Endodermal cell (in vitro differentiated cells): ENCODE data around the gene GEN1. TPM values are rescaled to one million over a fixed set of nuclear protein-coding genes. Genes with fewer than 3 reads are reported as not detected.

ENCODE experiments used
- DNase-seq: peaks from one replicate; pipeline ENCODE4 v3.0.0-alpha.2; 2017
- H3K27ac ChIP-seq: 2 replicates; pipeline ENCODE4 v1.5.1; 2013; ENCODE audit warnings: mild to moderate bottlenecking, low read depth, low read length, moderate library complexity
- H3K27me3 ChIP-seq: 2 replicates; pipeline ENCODE4 v1.6.1; 2013; ENCODE audit warnings: mild to moderate bottlenecking, low read length, moderate library complexity; ENCODE audit not compliant: insufficient read depth, control insufficient read depth, poor library complexity, severe bottlenecking
- H3K36me3 ChIP-seq: 2 replicates; pipeline ENCODE4 v1.7.0; 2013; ENCODE audit warnings: mild to moderate bottlenecking, low read length, moderate library complexity; ENCODE audit not compliant: control insufficient read depth, insufficient read depth
- H3K4me1 ChIP-seq: one replicate; pipeline ENCODE4 v1.7.0; 2013; ENCODE audit warnings: low read length; ENCODE audit not compliant: control insufficient read depth, insufficient read depth
- H3K4me3 ChIP-seq: 2 replicates; pipeline ENCODE4 v1.5.1; 2013; ENCODE audit warnings: mild to moderate bottlenecking, low read length, moderate library complexity
- H3K9ac ChIP-seq: 2 replicates; pipeline ENCODE4 v1.6.1; 2013; ENCODE audit warnings: mild to moderate bottlenecking, low read length, moderate library complexity; ENCODE audit not compliant: poor library complexity, severe bottlenecking; ENCODE audit errors: extremely low read depth
- H3K9me3 ChIP-seq: 2 replicates; pipeline ENCODE4 v1.6.1; 2013; ENCODE audit warnings: mild to moderate bottlenecking, low read length, moderate library complexity; ENCODE audit not compliant: control insufficient read depth
- H3K27ac Mint-ChIP-seq: 2 replicates; pipeline ENCODE4 v1.8.0; 2020; ENCODE audit warnings: mixed read lengths
- H3K27me3 Mint-ChIP-seq: 2 replicates; pipeline ENCODE4 v1.8.0; 2021; ENCODE audit warnings: mild to moderate bottlenecking, mixed read lengths; ENCODE audit not compliant: insufficient read depth
- H3K36me3 Mint-ChIP-seq: 2 replicates; pipeline ENCODE4 v1.8.0; 2020; ENCODE audit warnings: low read depth, mixed read lengths
- H3K4me1 Mint-ChIP-seq: 2 replicates; pipeline ENCODE4 v1.8.0; 2020; ENCODE audit warnings: mixed read lengths
- H3K4me3 Mint-ChIP-seq: 2 replicates; pipeline ENCODE4 v1.8.0; 2020; ENCODE audit warnings: mild to moderate bottlenecking, moderate library complexity, mixed read lengths
- H3K9me3 Mint-ChIP-seq: 2 replicates; pipeline ENCODE4 v1.8.0; 2020; ENCODE audit warnings: mild to moderate bottlenecking, mixed read lengths
- CTCF ChIP-seq: fragments of 200-600 bp; sonication (generic); conservative IDR thresholded peaks from 2 replicates; pipeline ENCODE4 v1.5.0; 2021; ENCODE audit warnings: antibody characterized with exemption, mild to moderate bottlenecking
- WGBS, 2 experiments: methylation state at CpG; one replicate each; pipeline versions ENCODE4 v1.1.5 to v1.1.7; 2013; ENCODE audit warnings: missing lambda C conversion rate in 2 of 2, mixed read lengths in 1 of 2; ENCODE audit not compliant: insufficient coverage in 1 of 2, insufficient read length in 1 of 2; 5-methylcytosine and 5-hydroxymethylcytosine counted together
- total RNA-seq, 2 donors: library from RNA; stranded (reverse); fragmentation: NEBNext Ultra II Directional in 1 of 2; extraction: Animal tissue kit (Norgen Biotek cat#: 25700) in 1 of 2; gene quantifications; 2 replicates in 1 of 2; 3 replicates in 1 of 2; pipeline ENCODE4 v1.2.1, GENCODE V29; 2021

The GEN1 gene
- total RNA-seq, 2 donors from 2014 or later = 24.5 to 34.5 TPM

GRCh38 chr2:17763641-17764333, 9.8 kb downstream of the GEN1 start:
- peaks cover 25% of the 10 kb centered on the region for H3K36me3 Mint-ChIP-seq
- no peak for TF ChIP-seq CTCF
- H3K36me3 ChIP-seq = peaks cover 55% of the 10 kb centered on the region

GRCh38 chr2:17765398-17765797, 11.5 kb downstream of the GEN1 start:
- no peak overlapping the region for H3K4me3 ChIP-seq
- H3K9ac ChIP-seq = no peak overlapping the region
- Mint-ChIP-seq H3K27me3 (no peaks in the 10 kb centered on the region), H3K27ac (no peak overlapping the region), H3K36me3 (peaks cover 25% of the 10 kb centered on the region), H3K9me3 (no peaks in the 10 kb centered on the region), H3K4me3 (no peak overlapping the region), H3K4me1 (no peaks in the 10 kb centered on the region)
- H3K4me1 ChIP-seq = no peaks in the 10 kb centered on the region
- no peak overlapping the region for H3K27ac ChIP-seq
- H3K9me3 ChIP-seq = no peaks in the 10 kb centered on the region
- no peak for DNase-seq
- H3K36me3 ChIP-seq = peaks cover 63% of the 10 kb centered on the region
- TF ChIP-seq CTCF = no peak
- 95% methylated on average over 2 of the region's 2 CpGs; no CpG with 5 or more reads in 1 of the 2 experiments for WGBS, 2 experiments
- no peaks in the 10 kb centered on the region for H3K27me3 ChIP-seq

More at GRCh38 chr2:17763641-17764333, 9.8 kb downstream of the GEN1 start:
- Histone ChIP-seq H3K27me3 (no peaks in the 10 kb centered on the region), H3K4me1 (no peaks in the 10 kb centered on the region), H3K9ac (no peak overlapping the region), H3K9me3 (no peaks in the 10 kb centered on the region), H3K27ac (no peak overlapping the region), H3K4me3 (no peak overlapping the region)
- Mint-ChIP-seq H3K4me1 (no peaks in the 10 kb centered on the region), H3K27me3 (no peaks in the 10 kb centered on the region), H3K27ac (no peak overlapping the region), H3K9me3 (no peaks in the 10 kb centered on the region), H3K4me3 (no peak overlapping the region)
- DNase-seq = no peak
- WGBS, 2 experiments = 95 to 100% methylated on average over 7 to 10 of the region's 10 CpGs

GRCh38 chr2:17768894-17769293, 15.0 kb downstream of the GEN1 start:
- no peak for DNase-seq
- H3K27me3 Mint-ChIP-seq = no peaks in the 10 kb centered on the region
- Histone ChIP-seq H3K27me3 (no peaks in the 10 kb centered on the region), H3K27ac (no peak overlapping the region), H3K4me3 (no peak overlapping the region), H3K36me3 (peaks cover 66% of the 10 kb centered on the region), H3K9ac (no peak overlapping the region), H3K4me1 (no peaks in the 10 kb centered on the region), H3K9me3 (no peaks in the 10 kb centered on the region)
- H3K36me3 Mint-ChIP-seq = peaks cover 19% of the 10 kb centered on the region
- H3K4me1 Mint-ChIP-seq = no peaks in the 10 kb centered on the region
- no peaks in the 10 kb centered on the region for H3K9me3 Mint-ChIP-seq
- H3K4me3 Mint-ChIP-seq = no peak overlapping the region
- no peak overlapping the region for H3K27ac Mint-ChIP-seq
- TF ChIP-seq CTCF = no peak
- 96 to 100% methylated on average over 3 to 4 of the region's 4 CpGs for WGBS, 2 experiments
